Lung (tissue), 12 donors: ENCODE data around the gene SPAG9. TPM values are rescaled to one million over a fixed set of nuclear protein-coding genes. Genes with fewer than 3 reads are reported as not detected.

Experiments used
- ATAC-seq: fragments of 200-7000 bp; cut with Tn5 transposase; one replicate; pipeline ENCODE4 v1.9.1; 2020; ENCODE audit warnings: moderate number of reproducible peaks; ENCODE audit not compliant: insufficient read depth, low FRiP score
- DNase-seq, 3 donors: peaks; one replicate each; pipeline ENCODE4 v3.0.0-alpha.2; 2013 to 2017
- H3K27ac ChIP-seq, 2 donors: one replicate each; pipeline ENCODE4 v1.5.1; 2013; ENCODE audit warnings: mild to moderate bottlenecking in 2 of 2, moderate library complexity in 2 of 2, control low read depth in 1 of 2, inconsistent platforms in 1 of 2, low read depth in 1 of 2, low read length in 1 of 2
- H3K27me3 ChIP-seq, 3 donors: one replicate each; pipeline ENCODE4 v1.5.1; 2013; ENCODE audit warnings: low read length in 2 of 3; ENCODE audit not compliant: control insufficient read depth in 3 of 3, insufficient read depth in 3 of 3
- H3K36me3 ChIP-seq, 4 donors: one replicate each; pipeline ENCODE4 v1.5.1; 2013; ENCODE audit warnings: low read length in 4 of 4, mild to moderate bottlenecking in 1 of 4, moderate library complexity in 1 of 4; ENCODE audit not compliant: control insufficient read depth in 4 of 4, insufficient read depth in 4 of 4
- H3K4me1 ChIP-seq, 5 donors: one replicate each; pipeline ENCODE4 v1.5.1; 2013; ENCODE audit warnings: low read length in 5 of 5, mild to moderate bottlenecking in 2 of 5, moderate library complexity in 1 of 5; ENCODE audit not compliant: control insufficient read depth in 5 of 5, insufficient read depth in 5 of 5
- H3K4me3 ChIP-seq: one replicate; pipeline ENCODE4 v1.5.1; 2013; ENCODE audit warnings: mild to moderate bottlenecking, control low read depth, moderate library complexity
- H3K9ac ChIP-seq, 2 donors: one replicate each; pipeline ENCODE4 v1.5.1; 2013; ENCODE audit warnings: low read length in 2 of 2, control low read depth in 1 of 2; ENCODE audit not compliant: insufficient read depth in 1 of 2
- H3K9me3 ChIP-seq, 4 donors: one replicate each; pipeline ENCODE4 v1.5.1; 2013; ENCODE audit warnings: low read length in 3 of 4, mild to moderate bottlenecking in 1 of 4, moderate library complexity in 1 of 4; ENCODE audit not compliant: control insufficient read depth in 4 of 4, insufficient read depth in 3 of 4
- CTCF ChIP-seq: IDR thresholded peaks from 2 replicates; pipeline ENCODE4 v1.5.1; 2012; ENCODE audit warnings: mild to moderate bottlenecking; ENCODE audit errors: control extremely low read depth, extremely low read depth
- WGBS, 2 donors: extraction: QIAGEN DNeasy Blood & Tissue Kit; methylation state at CpG; one replicate each; pipeline ENCODE4 v1.1.7; 2013; 5-methylcytosine and 5-hydroxymethylcytosine counted together
- polyA plus RNA-seq, 2 donors: library from polyadenylated mRNA; stranded (reverse); fragments of 200-250 nt; gene quantifications; one replicate each; pipeline ENCODE4 v1.2.1, GENCODE V29; 2013
- total RNA-seq, 2 donors: library from RNA; depleted of rRNA in 1 of 2; stranded (reverse); fragments of >200 nt in 1 of 2; gene quantifications; one replicate each; pipeline ENCODE4 v1.2.1, GENCODE V29; 2014 to 2021
- donor health status: control.
- donor health status: control.
- donor health status: Bipolar disorder and iron deficiency.
- donor health status: healthy.
- donor health status: DM: yes; HTN: yes; CAD: no.

The SPAG9 gene
- total and polyA plus RNA-seq, 4 donors: 37.2 to 174 (median 75.2) TPM

- no peak overlapping the region for H3K27ac ChIP-seq
- no peaks in the 10 kb centered on the region for H3K9me3 ChIP-seq
- TF ChIP-seq CTCF: no peak
- no peaks in the 10 kb centered on the region for H3K27me3 ChIP-seq
- WGBS, 2 donors: 94 to 100% methylated on average over 2 of the region's 2 CpGs
- ATAC-seq: no peak
- H3K4me1 ChIP-seq: peaks cover 0 to 2% (median 0%) of the 10 kb centered on the region in 5 donors
- no peak overlapping the region for H3K4me3 ChIP-seq
- no peak for DNase-seq
- no peak overlapping the region for H3K9ac ChIP-seq
- peaks cover 4 to 14% (median 7%) of the 10 kb centered on the region in 4 donors for H3K36me3 ChIP-seq
These were observed 161.3 kb downstream of the SPAG9 start for GRCh38 chr17:50959341-50959740.

GRCh38 chr17:50957600-50958575 lies 162.8 kb downstream of the SPAG9 start:
- ATAC-seq (no peak), DNase-seq (no peak)
- Histone ChIP-seq H3K9me3 (no peaks in the 10 kb centered on the region), H3K36me3 (peaks cover 4 to 14% (median 7%) of the 10 kb centered on the region in 4 donors), H3K9ac (no peak overlapping the region), H3K27ac (no peak overlapping the region), H3K4me1 (peaks cover 0 to 8% (median 0%) of the 10 kb centered on the region in 5 donors), H3K4me3 (no peak overlapping the region), H3K27me3 (no peaks in the 10 kb centered on the region)
- TF ChIP-seq CTCF: no peak
- WGBS, 2 donors: 87 to 89% methylated on average over 15 of the region's 15 CpGs

- peak; percentile 67 for TF ChIP-seq CTCF
- Histone ChIP-seq H3K4me1 (peaks cover 0 to 8% (median 0%) of the 10 kb centered on the region in 5 donors), H3K9me3 (no peaks in the 10 kb centered on the region), H3K9ac (no peak overlapping the region), H3K36me3 (peaks cover 3 to 13% (median 7%) of the 10 kb centered on the region in 4 donors), H3K27ac (no peak overlapping the region), H3K4me3 (no peak overlapping the region), H3K27me3 (no peaks in the 10 kb centered on the region)
- DNase-seq (peak; percentile 60 to 66 (median 66)), ATAC-seq (peak; percentile 54)
- WGBS, 2 donors: 41 to 44% methylated on average over 13 of the region's 13 CpGs
These were observed 163.7 kb downstream of the SPAG9 start for GRCh38 chr17:50956750-50957523.
